IPS DF 6.9 (cell line): ENCODE measurements around the gene MDGA2.
"Not testable (repeated sequence)": the region's sequence is repeated elsewhere in the genome, so short reads cannot be mapped to it uniquely, and the experiment has no call there.

Source experiments
- DNase-seq: peaks from one replicate; pipeline ENCODE4 v3.0.0-alpha.2; 2013; ENCODE audit warnings: low read depth, low spot score
- H3K27ac ChIP-seq: one replicate; pipeline ENCODE4 v1.5.1; 2013; ENCODE audit warnings: low read length, control low read depth
- H3K27me3 ChIP-seq: 2 replicates; pipeline ENCODE4 v1.6.1; 2013; ENCODE audit warnings: mild to moderate bottlenecking, low read length; ENCODE audit not compliant: control insufficient read depth, insufficient read depth
- H3K36me3 ChIP-seq: 2 replicates; pipeline ENCODE4 v1.6.1; 2013; ENCODE audit warnings: low read length; ENCODE audit not compliant: control insufficient read depth, insufficient read depth
- H3K4me1 ChIP-seq: 2 replicates; pipeline ENCODE4 v1.6.1; 2013; ENCODE audit warnings: low read length; ENCODE audit not compliant: control insufficient read depth, insufficient read depth
- H3K4me3 ChIP-seq: 2 replicates; pipeline ENCODE4 v1.5.1; 2013; ENCODE audit warnings: mild to moderate bottlenecking, low read length
- H3K9me3 ChIP-seq: 2 replicates; pipeline ENCODE4 v1.6.1; 2013; ENCODE audit warnings: low read length, inconsistent platforms; ENCODE audit not compliant: control insufficient read depth, insufficient read depth
- WGBS: extraction: QIAGEN DNeasy Blood & Tissue Kit; methylation state at CpG from one replicate; pipeline ENCODE4 v1.1.7; 2013; ENCODE audit warnings: mixed read lengths, missing lambda C conversion rate; ENCODE audit not compliant: insufficient read length, insufficient coverage; 5-methylcytosine and 5-hydroxymethylcytosine counted together

MDGA2 gene

DNA sequence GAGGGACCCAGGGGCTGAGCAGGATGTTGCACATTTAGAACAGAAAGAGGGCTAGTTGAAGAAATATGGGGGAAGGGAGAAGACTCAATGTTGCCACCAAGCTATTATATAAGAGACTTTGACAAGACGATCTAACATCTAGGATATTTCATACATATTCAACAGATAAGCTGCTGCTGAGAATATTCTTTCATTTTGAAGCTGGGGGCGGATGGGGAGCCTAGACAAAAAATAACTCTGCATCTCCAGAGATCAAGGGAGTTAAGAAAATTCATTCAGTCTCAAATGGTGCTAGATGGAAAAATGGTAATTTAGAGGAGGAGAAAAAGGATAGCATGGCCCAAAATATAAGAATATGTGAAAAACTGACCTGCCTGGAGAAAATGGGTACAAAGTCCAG lies 415.6 kb downstream of the MDGA2 start:
- Histone ChIP-seq H3K36me3 (no peaks in the 10 kb centered on the region), H3K4me3 (no peak overlapping the region), H3K27ac (no peak overlapping the region), H3K9me3 (no peaks in the 10 kb centered on the region), H3K4me1 (no peaks in the 10 kb centered on the region), H3K27me3 (no peaks in the 10 kb centered on the region)
- DNase-seq: no peak
- no CpG with 5 or more reads among the region's 2 CpGs for WGBS

GRCh38 chr14:47257013-47257412 lies 418.4 kb downstream of the MDGA2 start:
- no peaks in the 10 kb centered on the region for H3K27me3 ChIP-seq
- no peaks in the 10 kb centered on the region for H3K36me3 ChIP-seq
- H3K4me3 ChIP-seq: no peak overlapping the region
- no peak overlapping the region for H3K27ac ChIP-seq
- H3K9me3 ChIP-seq: 0 out of 2 replicates have a peak, but pooled peaks cover 1% of the 10 kb centered on the region
- no peak for DNase-seq
- WGBS: no CpG with 5 or more reads among the region's 2 CpGs
- H3K4me1 ChIP-seq: no peaks in the 10 kb centered on the region

DNA sequence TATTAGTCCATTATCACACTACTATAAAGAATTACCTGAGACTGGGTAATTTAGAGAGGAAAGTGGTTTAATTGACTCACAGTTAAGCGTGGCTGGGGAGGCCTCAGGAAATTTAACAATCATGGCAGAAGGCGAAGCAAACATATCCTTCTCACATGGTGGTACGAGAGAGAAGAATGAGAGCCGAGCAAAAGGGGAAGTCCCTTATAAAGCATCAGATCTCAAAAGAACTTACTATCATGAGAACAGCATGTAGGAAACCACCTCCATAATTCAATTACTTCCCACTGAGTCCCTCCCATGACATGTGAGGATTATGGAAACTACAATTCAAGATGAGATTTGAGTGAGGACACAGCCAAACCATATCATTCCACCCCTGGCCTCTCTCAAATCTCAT lies 422.6 kb downstream of the MDGA2 start:
- H3K27me3 ChIP-seq: no peaks in the 10 kb centered on the region
- WGBS: no CpG with 5 or more reads among the region's 4 CpGs
- 0 out of 2 replicates have a peak, but pooled peaks cover 1% of the 10 kb centered on the region for H3K9me3 ChIP-seq
- no peaks in the 10 kb centered on the region for H3K4me1 ChIP-seq
- no peaks in the 10 kb centered on the region for H3K36me3 ChIP-seq
- DNase-seq: no peak
- H3K27ac ChIP-seq: no peak overlapping the region
- no peak overlapping the region for H3K4me3 ChIP-seq

DNA sequence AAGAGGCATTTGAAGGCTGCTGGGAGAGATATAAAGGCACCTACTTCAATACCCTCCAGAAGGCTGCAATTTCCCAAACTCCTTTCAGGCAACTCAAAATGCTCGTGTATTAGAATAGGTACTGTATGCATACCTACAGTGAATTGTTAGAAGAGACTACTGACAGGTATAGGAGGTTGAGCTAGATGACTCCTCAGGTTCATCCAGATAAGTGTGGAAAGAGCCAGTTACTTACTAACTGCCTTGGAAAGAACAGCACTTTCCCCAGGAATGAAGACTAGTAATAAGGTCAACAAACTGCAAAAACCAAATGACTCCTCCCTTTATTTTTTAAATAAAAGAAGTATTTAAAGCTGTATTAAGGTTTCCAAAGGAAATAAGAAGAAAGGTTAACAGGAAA lies 429.0 kb downstream of the MDGA2 start:
- no peaks in the 10 kb centered on the region for H3K9me3 ChIP-seq
- H3K4me3 ChIP-seq: no peak overlapping the region
- no peaks in the 10 kb centered on the region for H3K36me3 ChIP-seq
- DNase-seq: no peak
- no peaks in the 10 kb centered on the region for H3K27me3 ChIP-seq
- WGBS: no CpG with 5 or more reads among the region's 1 CpG
- H3K4me1 ChIP-seq: no peaks in the 10 kb centered on the region
- H3K27ac ChIP-seq: no peak overlapping the region

DNA sequence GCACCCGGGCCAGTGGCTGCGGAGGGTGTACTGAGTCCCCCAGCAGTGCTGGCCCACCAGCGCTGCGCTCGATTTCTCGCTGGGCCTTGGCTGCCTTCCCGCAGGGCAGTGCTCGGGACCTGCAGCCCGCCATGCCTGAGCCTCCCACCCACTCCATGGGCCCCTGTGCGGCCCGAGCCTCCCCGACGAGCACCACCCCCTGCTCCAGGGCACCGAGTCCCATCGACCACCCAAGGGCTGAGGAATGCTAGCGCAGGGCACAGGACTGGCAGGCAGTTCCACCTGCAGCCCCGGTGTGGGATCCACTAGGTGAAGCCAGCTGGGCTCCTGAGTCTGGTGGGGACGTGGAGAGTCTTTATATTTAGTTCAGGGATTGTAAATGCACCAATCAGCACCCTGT lies 432.8 kb downstream of the MDGA2 start:
- H3K27me3 ChIP-seq, H3K9me3 ChIP-seq, H3K4me3 ChIP-seq, H3K36me3 ChIP-seq, H3K27ac ChIP-seq, DNase-seq, H3K4me1 ChIP-seq: not testable (repeated sequence)
- WGBS: no CpG with 5 or more reads among the region's 18 CpGs

DNA sequence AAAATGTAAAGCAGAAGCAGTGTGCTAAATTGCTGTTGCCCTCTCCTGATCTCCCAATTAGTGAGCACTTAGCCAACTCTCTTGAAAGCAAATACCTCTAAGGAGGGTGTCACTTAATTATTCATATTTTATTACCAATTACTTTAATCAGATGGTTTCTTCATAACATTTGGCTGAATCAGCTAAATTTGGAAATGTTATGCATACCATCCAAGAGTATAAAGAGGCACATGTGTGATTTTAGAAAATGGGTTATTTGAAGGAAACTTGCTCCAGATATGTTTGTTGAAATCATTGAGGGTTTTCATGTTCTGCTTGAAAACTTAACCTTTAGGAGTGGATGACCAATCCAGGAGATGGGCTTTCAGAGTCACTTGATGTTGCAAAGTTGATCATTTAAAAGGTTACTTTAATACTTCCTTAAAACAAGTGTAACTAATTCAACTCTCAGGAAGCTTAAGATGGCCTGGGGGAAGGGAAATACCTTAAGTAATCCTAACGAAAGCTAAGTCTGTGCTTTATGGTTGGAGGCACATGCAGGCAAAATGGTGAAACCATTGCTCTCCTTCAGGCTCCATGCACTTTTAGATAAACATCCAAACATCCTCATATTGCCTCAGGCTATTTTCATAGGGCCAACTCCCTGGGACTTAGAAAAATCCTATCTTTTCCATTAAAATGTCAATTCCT lies 434.5 kb downstream of the MDGA2 start:
- no peak for DNase-seq

GRCh38 chr14:47235619-47236018 lies 439.8 kb downstream of the MDGA2 start:
- DNase-seq: no peak
- no CpG with 5 or more reads among the region's 3 CpGs for WGBS
- Histone ChIP-seq H3K27me3 (no peaks in the 10 kb centered on the region), H3K4me1 (no peaks in the 10 kb centered on the region), H3K27ac (no peak overlapping the region), H3K9me3 (no peaks in the 10 kb centered on the region), H3K4me3 (no peak overlapping the region), H3K36me3 (no peaks in the 10 kb centered on the region)

More for the DNA sequence above, 434.5 kb downstream of the MDGA2 start:
- Histone ChIP-seq H3K27ac (no peak overlapping the region), H3K36me3 (no peaks in the 10 kb centered on the region), H3K4me1 (no peaks in the 10 kb centered on the region), H3K9me3 (no peaks in the 10 kb centered on the region), H3K27me3 (no peaks in the 10 kb centered on the region), H3K4me3 (no peak overlapping the region)
- WGBS: no CpG with 5 or more reads among the region's 1 CpG

- H3K4me1 ChIP-seq: no peaks in the 10 kb centered on the region
- H3K4me3 ChIP-seq: no peak overlapping the region
- WGBS: no CpG with 5 or more reads among the region's 5 CpGs
- DNase-seq: no peak
- no peaks in the 10 kb centered on the region for H3K27me3 ChIP-seq
- H3K9me3 ChIP-seq: no peaks in the 10 kb centered on the region
- no peaks in the 10 kb centered on the region for H3K36me3 ChIP-seq
- H3K27ac ChIP-seq: no peak overlapping the region
Observed at GRCh38 chr14:47226877-47227520, 448.4 kb downstream of the MDGA2 start.

DNA sequence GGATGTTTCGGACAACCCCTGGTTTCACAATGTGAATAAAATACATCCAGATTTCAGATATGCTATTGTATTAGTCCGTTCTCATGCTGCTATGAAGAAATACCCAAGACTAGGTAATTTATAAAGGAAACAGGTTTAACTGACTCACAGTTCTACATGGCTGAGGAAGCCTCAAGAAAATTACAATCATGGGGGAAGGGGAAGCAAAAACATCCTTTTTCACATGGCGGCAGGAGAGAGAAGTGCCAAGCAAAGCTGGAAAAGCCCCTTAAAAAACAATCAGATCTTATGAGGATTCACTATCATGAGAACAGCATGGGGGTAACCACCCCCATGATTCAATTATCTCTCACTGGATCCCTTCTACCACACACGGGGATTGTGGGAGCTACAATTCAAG lies 451.7 kb downstream of the MDGA2 start:
- H3K4me1 ChIP-seq: no peaks in the 10 kb centered on the region
- no peak overlapping the region for H3K4me3 ChIP-seq
- no peaks in the 10 kb centered on the region for H3K9me3 ChIP-seq
- no peaks in the 10 kb centered on the region for H3K36me3 ChIP-seq
- no peak overlapping the region for H3K27ac ChIP-seq
- no peak for DNase-seq
- H3K27me3 ChIP-seq: no peaks in the 10 kb centered on the region
- WGBS: no CpG with 5 or more reads among the region's 4 CpGs

GRCh38 chr14:47220096-47220495 lies 455.3 kb downstream of the MDGA2 start:
- no peak overlapping the region for H3K4me3 ChIP-seq
- no CpG with 5 or more reads among the region's 2 CpGs for WGBS
- no peak for DNase-seq
- no peak overlapping the region for H3K27ac ChIP-seq
- no peaks in the 10 kb centered on the region for H3K27me3 ChIP-seq
- no peaks in the 10 kb centered on the region for H3K9me3 ChIP-seq
- no peaks in the 10 kb centered on the region for H3K36me3 ChIP-seq
- no peaks in the 10 kb centered on the region for H3K4me1 ChIP-seq

DNA sequence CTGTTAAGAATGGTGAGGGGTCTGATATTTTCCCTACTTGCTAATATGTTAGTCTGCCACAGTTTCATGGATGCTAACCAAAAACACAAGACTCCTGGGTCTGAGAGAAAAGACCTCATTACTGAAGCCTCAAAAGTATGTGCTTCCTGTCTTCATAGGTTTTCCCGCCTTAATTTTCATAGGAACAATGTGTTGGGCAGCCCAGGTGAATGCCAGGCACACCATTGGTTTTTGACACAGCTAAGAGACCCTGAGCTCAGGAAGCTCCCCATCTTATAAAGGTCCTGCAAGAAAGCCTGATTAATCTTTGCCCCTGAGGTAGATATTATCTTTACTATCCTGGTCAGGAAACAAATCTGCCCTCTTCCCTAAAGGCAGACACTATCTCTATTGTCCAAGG lies 464.1 kb downstream of the MDGA2 start:
- Histone ChIP-seq H3K4me1 (no peaks in the 10 kb centered on the region), H3K27me3 (no peaks in the 10 kb centered on the region), H3K9me3 (no peaks in the 10 kb centered on the region), H3K4me3 (no peak overlapping the region), H3K27ac (no peak overlapping the region), H3K36me3 (no peaks in the 10 kb centered on the region)
- no peak for DNase-seq
- whole genome bisulfite sequencing: no CpG with 5 or more reads among the region's 1 CpG
